Caco-2 (cell line): ENCODE measurements around the gene SHANK3. TPM values are rescaled to one million over a fixed set of nuclear protein-coding genes. Genes with fewer than 3 reads are reported as not detected.

ENCODE experiments used
- BruUV-seq: library from RNA; stranded (reverse); fragments of 400-500 nt; replicated peaks from 2 replicates; lab custom pipeline; 2021; lab: Mats Ljungman, UMichigan
- CTCF ChIA-PET: fragments of 300-600 bp; sonication (Branson Sonifier 250); formaldehyde crosslinking; loops from one replicate; lab custom pipeline; 2022; ENCODE audit warnings: antibody characterized with exemption; lab: Charles Lee
- POLR2A ChIA-PET: fragments of 300-600 bp; sonication (Branson Sonifier 250); formaldehyde crosslinking; loops from one replicate; lab custom pipeline; 2022; ENCODE audit warnings: antibody characterized with exemption; lab: Charles Lee
- DNase-seq, 2 experiments: peaks; one replicate each; pipeline versions ENCODE4 v3.0.0 to v3.0.0-alpha.2; 2020 to 2022
- H3K27me3 ChIP-seq: replicated peaks from 2 replicates; pipeline ENCODE4 v1.6.0; 2011; ENCODE audit warnings: low read length; ENCODE audit not compliant: control insufficient read depth, insufficient read depth
- H3K36me3 ChIP-seq: 2 replicates; pipeline ENCODE4 v1.5.1; 2011; ENCODE audit warnings: low read length; ENCODE audit not compliant: control insufficient read depth, insufficient read depth
- H3K4me1 ChIP-seq: fragments of 250-450 bp; sonication (Bioruptor Pico); 2 replicates; pipeline ENCODE4 v1.5.1; 2020; ENCODE audit warnings: mild to moderate bottlenecking
- H3K4me3 ChIP-seq: 2 replicates; pipeline ENCODE4 v1.5.1; 2011; ENCODE audit warnings: low read depth, mild to moderate bottlenecking, control low read depth, low read length
- H3K9me3 ChIP-seq: fragments of 250-450 bp; sonication (Bioruptor Pico); 2 replicates; pipeline ENCODE4 v1.5.1; 2020; ENCODE audit warnings: mild to moderate bottlenecking, moderate library complexity
- H3K27ac Mint-ChIP-seq: one replicate; pipeline ENCODE4 v1.8.0; 2022; ENCODE audit warnings: mixed read lengths; ENCODE audit not compliant: unreplicated experiment
- H3K27me3 Mint-ChIP-seq: one replicate; pipeline ENCODE4 v1.8.0; 2022; ENCODE audit warnings: mixed read lengths; ENCODE audit not compliant: insufficient read depth, unreplicated experiment
- H3K36me3 Mint-ChIP-seq: one replicate; pipeline ENCODE4 v1.8.0; 2022; ENCODE audit warnings: mild to moderate bottlenecking, mixed read lengths; ENCODE audit not compliant: insufficient read depth, unreplicated experiment
- H3K4me1 Mint-ChIP-seq: one replicate; pipeline ENCODE4 v1.8.0; 2022; ENCODE audit warnings: low read depth, mixed read lengths; ENCODE audit not compliant: unreplicated experiment
- H3K4me3 Mint-ChIP-seq: one replicate; pipeline ENCODE4 v1.8.0; 2022; ENCODE audit warnings: mild to moderate bottlenecking, moderate library complexity, mixed read lengths; ENCODE audit not compliant: unreplicated experiment
- H3K9me3 Mint-ChIP-seq: one replicate; pipeline ENCODE4 v1.8.0; 2022; ENCODE audit warnings: mixed read lengths; ENCODE audit not compliant: unreplicated experiment
- intact Hi-C: fragments of 100-400 bp; cut with micrococcal nuclease; formaldehyde crosslinking; loops from one replicate; pipeline ENCODE4 v1.10.0; 2022; ENCODE audit not compliant: unreplicated experiment
- total RNA-seq: library from RNA; stranded (reverse); gene quantifications from 2 replicates; pipeline ENCODE4 v1.2.3, GENCODE V29; 2022
- TF ChIP-seq, protein P1 (sequence below), 2 experiments: fragments of 200-600 bp in 1 of 2; IDR thresholded peaks; 1 replicate in 1 of 2; 2 replicates in 1 of 2; pipeline versions ENCODE4 v1.5.1 to v1.8.0; 2011 to 2022; ENCODE audit warnings: antibody characterized with exemption in 1 of 2, control low read depth in 1 of 2, inconsistent platforms in 1 of 2, low read depth in 1 of 2, low read length in 1 of 2, mild to moderate bottlenecking in 1 of 2, moderate library complexity in 1 of 2; ENCODE audit not compliant: insufficient read depth in 1 of 2, severe bottlenecking in 1 of 2, unreplicated experiment in 1 of 2

SHANK3 gene
- total RNA-seq, 1 experiment from 2014 or later = 4.3 TPM

DNA sequence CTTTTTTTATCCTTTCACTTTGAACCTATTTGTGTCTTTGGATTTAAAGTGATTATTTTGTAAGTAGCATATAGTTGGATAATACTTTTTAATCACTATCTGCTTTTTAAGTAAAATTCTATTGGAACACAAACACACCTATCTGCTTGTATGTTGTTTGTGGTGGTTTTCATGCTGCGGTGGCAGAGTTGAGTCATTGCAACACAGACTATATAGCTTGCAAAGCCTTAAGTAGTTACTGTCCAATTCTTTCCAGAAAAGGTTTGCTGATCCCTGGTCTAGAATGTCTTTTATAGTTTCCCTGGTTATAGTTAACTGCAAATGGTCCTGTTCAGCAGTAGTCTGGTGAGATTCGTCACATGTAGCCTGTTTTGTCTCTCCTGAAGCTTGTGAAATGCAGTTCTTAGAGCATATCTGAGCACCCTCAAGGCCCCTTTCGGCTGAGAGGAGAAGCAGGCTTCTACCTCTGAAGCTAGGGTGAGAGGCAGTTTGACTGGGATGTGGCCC is 21.5 kb downstream of the SHANK3 start:
- no peak for DNase-seq
- Mint-ChIP-seq H3K27ac (no peak overlapping the region), H3K36me3 (no peaks in the 10 kb centered on the region), H3K4me3 (no peak overlapping the region), H3K4me1 (no peaks in the 10 kb centered on the region), H3K27me3 (no peaks in the 10 kb centered on the region), H3K9me3 (no peaks in the 10 kb centered on the region)
- TF ChIP-seq, protein P1, sequence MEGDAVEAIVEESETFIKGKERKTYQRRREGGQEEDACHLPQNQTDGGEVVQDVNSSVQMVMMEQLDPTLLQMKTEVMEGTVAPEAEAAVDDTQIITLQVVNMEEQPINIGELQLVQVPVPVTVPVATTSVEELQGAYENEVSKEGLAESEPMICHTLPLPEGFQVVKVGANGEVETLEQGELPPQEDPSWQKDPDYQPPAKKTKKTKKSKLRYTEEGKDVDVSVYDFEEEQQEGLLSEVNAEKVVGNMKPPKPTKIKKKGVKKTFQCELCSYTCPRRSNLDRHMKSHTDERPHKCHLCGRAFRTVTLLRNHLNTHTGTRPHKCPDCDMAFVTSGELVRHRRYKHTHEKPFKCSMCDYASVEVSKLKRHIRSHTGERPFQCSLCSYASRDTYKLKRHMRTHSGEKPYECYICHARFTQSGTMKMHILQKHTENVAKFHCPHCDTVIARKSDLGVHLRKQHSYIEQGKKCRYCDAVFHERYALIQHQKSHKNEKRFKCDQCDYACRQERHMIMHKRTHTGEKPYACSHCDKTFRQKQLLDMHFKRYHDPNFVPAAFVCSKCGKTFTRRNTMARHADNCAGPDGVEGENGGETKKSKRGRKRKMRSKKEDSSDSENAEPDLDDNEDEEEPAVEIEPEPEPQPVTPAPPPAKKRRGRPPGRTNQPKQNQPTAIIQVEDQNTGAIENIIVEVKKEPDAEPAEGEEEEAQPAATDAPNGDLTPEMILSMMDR (IDR thresholded peaks at IDR 0.05; ENCODE audit: insufficient read depth in 1 of 2, low read depth in 1 of 2, low read length in 1 of 2, severe bottlenecking in 1 of 2, unreplicated experiment in 1 of 2) = no peak
- Histone ChIP-seq H3K4me3 (no peak overlapping the region), H3K4me1 (no peaks in the 10 kb centered on the region), H3K27me3 (no peaks in the 10 kb centered on the region), H3K9me3 (0 out of 2 replicates have a peak, but pooled peaks cover 4% of the 10 kb centered on the region), H3K36me3 (no peaks in the 10 kb centered on the region)
- intact Hi-C loops = no loop called here
- ChIA-PET POLR2A (no interaction called here), CTCF (interaction anchor here (1.0 kb wide), 1 partner anchor 126 kb away, joined by 3 read pairs; no protein-coding TSS in a partner anchor)
- BruUV-seq = no TSS peak

DNA sequence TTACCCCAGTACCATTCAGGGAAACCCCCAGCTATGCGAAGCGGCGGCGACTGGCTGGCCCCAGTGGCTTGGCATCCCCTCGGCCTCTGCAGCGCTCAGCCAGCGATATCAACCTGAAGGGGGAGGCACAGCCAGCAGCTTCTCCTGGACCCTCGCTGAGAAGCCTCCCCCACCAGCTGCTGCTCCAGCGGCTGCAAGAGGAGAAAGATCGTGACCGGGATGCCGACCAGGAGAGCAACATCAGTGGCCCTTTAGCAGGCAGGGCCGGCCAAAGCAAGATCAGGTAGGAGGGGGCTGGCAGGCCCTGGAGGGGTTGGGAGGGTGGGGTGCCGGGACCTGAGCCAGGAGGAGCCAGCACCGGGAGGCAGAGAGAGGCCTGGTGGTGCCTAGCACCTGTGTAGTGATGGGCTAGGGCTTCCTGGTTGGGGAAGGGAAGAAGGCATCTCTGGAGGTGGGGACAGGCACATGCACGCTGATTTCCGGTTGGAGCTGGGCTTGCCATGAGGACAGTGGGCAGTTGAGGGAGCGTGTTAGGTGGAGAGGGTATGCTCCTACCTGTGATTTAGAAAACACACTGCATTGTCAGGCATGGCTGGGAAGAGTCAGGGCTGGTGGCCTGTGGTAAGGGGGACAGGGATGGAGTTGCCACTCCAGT is 22.3 kb downstream of the SHANK3 start:
- H3K9me3 Mint-ChIP-seq = no peaks in the 10 kb centered on the region
- H3K27me3 Mint-ChIP-seq = no peaks in the 10 kb centered on the region
- no peaks in the 10 kb centered on the region for H3K36me3 Mint-ChIP-seq
- no peak overlapping the region for H3K4me3 Mint-ChIP-seq
- ChIA-PET CTCF (interaction anchor here (1.0 kb wide), 1 partner anchor 126 kb away, joined by 3 read pairs; no protein-coding TSS in a partner anchor), POLR2A (no interaction called here)
- intact Hi-C loops = no loop called here
- H3K4me1 Mint-ChIP-seq = no peaks in the 10 kb centered on the region
- H3K4me3 ChIP-seq = no peak overlapping the region
- H3K36me3 ChIP-seq = no peaks in the 10 kb centered on the region
- BruUV-seq = no TSS peak
- H3K27ac Mint-ChIP-seq = no peak overlapping the region
- 0 out of 2 replicates have a peak, but pooled peaks cover under 1% of the 10 kb centered on the region for H3K9me3 ChIP-seq
- TF ChIP-seq, protein P1 (IDR thresholded peaks at IDR 0.05; ENCODE audit: insufficient read depth in 1 of 2, low read depth in 1 of 2, low read length in 1 of 2, severe bottlenecking in 1 of 2, unreplicated experiment in 1 of 2) = no peak
- no peaks in the 10 kb centered on the region for H3K27me3 ChIP-seq
- H3K4me1 ChIP-seq = no peaks in the 10 kb centered on the region; the same call in 1 of the 2 replicates
- DNase-seq = no peak

GRCh38 chr22:50695421-50696250 is 23.0 kb downstream of the SHANK3 start:
- Mint-ChIP-seq H3K9me3 (no peaks in the 10 kb centered on the region), H3K27ac (no peak overlapping the region), H3K36me3 (no peaks in the 10 kb centered on the region), H3K27me3 (no peaks in the 10 kb centered on the region), H3K4me1 (no peaks in the 10 kb centered on the region), H3K4me3 (peak overlapping the region; percentile 66)
- Histone ChIP-seq H3K9me3 (no peaks in the 10 kb centered on the region), H3K27me3 (no peaks in the 10 kb centered on the region), H3K4me3 (no peak overlapping the region), H3K36me3 (no peaks in the 10 kb centered on the region), H3K4me1 (peaks cover 4% of the 10 kb centered on the region; the same call in 1 of the 2 replicates)
- BruUV-seq = no TSS peak
- TF ChIP-seq, protein P1 (IDR thresholded peaks at IDR 0.05; ENCODE audit: insufficient read depth in 1 of 2, low read depth in 1 of 2, low read length in 1 of 2, severe bottlenecking in 1 of 2, unreplicated experiment in 1 of 2) = no peak
- POLR2A ChIA-PET = no interaction called here
- CTCF ChIA-PET = no interaction called here
- no peak for DNase-seq
- intact Hi-C loops = no loop called here
